H1 (cell line): ENCODE data around the gene CAST. TPM values are rescaled to one million over a fixed set of nuclear protein-coding genes. Genes with fewer than 3 reads are reported as not detected.

ENCODE experiments used
- CTCF ChIA-PET: fragments of 300-600 bp; sonication (Branson Sonifier 250); formaldehyde crosslinking; loops from one replicate; lab custom pipeline; 2021; ENCODE audit not compliant: partially characterized antibody; lab: Charles Lee
- POLR2A ChIA-PET: fragments of 300-600 bp; sonication (Branson Sonifier 250); formaldehyde crosslinking; loops from one replicate; lab custom pipeline; 2021; ENCODE audit warnings: inconsistent platforms; ENCODE audit not compliant: partially characterized antibody; lab: Charles Lee
- DNase-seq, 2 experiments: peaks; one replicate each; pipeline versions ENCODE4 v3.0.0 to v3.0.0-alpha.2; 2010 to 2022; ENCODE audit warnings: low spot score in 2 of 2, low read depth in 1 of 2, mixed read lengths in 1 of 2
- FAIRE-seq: peaks from 2 replicates; lab custom pipeline; 2011; peaks lifted over from hg19 to GRCh38; lab: Jason Lieb, UNC
- H2AFZ ChIP-seq: 2 replicates; pipeline ENCODE4 v1.8.1; 2012; ENCODE audit warnings: low read length, inconsistent platforms
- H2AK5ac ChIP-seq: 2 replicates; pipeline ENCODE4 v1.6.1; 2013; ENCODE audit warnings: low read depth, low read length
- H2BK120ac ChIP-seq: replicated peaks from 2 replicates; pipeline ENCODE3; 2013; ENCODE audit warnings: low read depth, low read length, inconsistent platforms
- H2BK12ac ChIP-seq: 2 replicates; pipeline ENCODE4 v1.6.1; 2013; ENCODE audit warnings: low read depth, low read length
- H2BK15ac ChIP-seq: 2 replicates; pipeline ENCODE4 v1.6.1; 2013; ENCODE audit warnings: low read length
- H2BK20ac ChIP-seq: 2 replicates; pipeline ENCODE4 v1.6.1; 2013; ENCODE audit warnings: low read length
- H2BK5ac ChIP-seq: 2 replicates; pipeline ENCODE4 v1.6.1; 2013; ENCODE audit warnings: low read depth, low read length
- H3K14ac ChIP-seq: 2 replicates; pipeline ENCODE4 v1.6.1; 2013; ENCODE audit warnings: inconsistent platforms; ENCODE audit not compliant: insufficient read length
- H3K18ac ChIP-seq: 2 replicates; pipeline ENCODE4 v1.6.1; 2013; ENCODE audit warnings: low read length; ENCODE audit errors: extremely low read depth
- H3K23ac ChIP-seq: 2 replicates; pipeline ENCODE4 v1.6.1; 2013; ENCODE audit warnings: inconsistent platforms; ENCODE audit not compliant: insufficient read length
- H3K23me2 ChIP-seq: 2 replicates; pipeline ENCODE4 v1.6.1; 2013; ENCODE audit warnings: low read depth, low read length
- H3K27ac ChIP-seq: 2 replicates; pipeline ENCODE4 v1.6.1; 2011; ENCODE audit warnings: low read depth, low read length, inconsistent platforms
- H3K27me3 ChIP-seq, 4 experiments: replicated peaks in 1 of 4; 1 replicate in 1 of 4; 2 replicates in 3 of 4; pipeline versions ENCODE4 v1.6.1 to v1.8.1; 2011 to 2013; ENCODE audit warnings: low read length in 3 of 4, mild to moderate bottlenecking in 3 of 4, inconsistent platforms in 2 of 4, mixed read lengths in 2 of 4, moderate library complexity in 1 of 4; ENCODE audit not compliant: control insufficient read depth in 3 of 4, insufficient read depth in 3 of 4; ENCODE audit errors: extremely low read depth in 1 of 4
- H3K36me3 ChIP-seq, 4 experiments: 2 replicates each; pipeline versions ENCODE4 v1.6.1 to v1.8.1; 2011 to 2013; ENCODE audit warnings: mild to moderate bottlenecking in 4 of 4, low read length in 3 of 4, moderate library complexity in 2 of 4, control low read depth in 1 of 4, inconsistent platforms in 1 of 4; ENCODE audit not compliant: insufficient read depth in 4 of 4, control insufficient read depth in 2 of 4
- H3K4ac ChIP-seq: replicated peaks from 2 replicates; pipeline ENCODE3; 2013; ENCODE audit warnings: low read length, low read depth, mixed read lengths, inconsistent platforms; ENCODE audit not compliant: insufficient read length
- H3K4me1 ChIP-seq, 4 experiments: replicated peaks in 1 of 4; 1 replicate in 1 of 4; 2 replicates in 3 of 4; pipeline versions ENCODE4 v1.6.1 to v1.8.1; 2011 to 2013; ENCODE audit warnings: low read length in 3 of 4, inconsistent platforms in 2 of 4, mixed read lengths in 1 of 4; ENCODE audit not compliant: insufficient read depth in 4 of 4, control insufficient read depth in 3 of 4
- H3K4me2 ChIP-seq, 2 experiments: 2 replicates each; pipeline versions ENCODE4 v1.6.1 to v1.8.1; 2011 to 2013; ENCODE audit warnings: low read depth in 2 of 2, low read length in 2 of 2, control low read depth in 1 of 2, inconsistent platforms in 1 of 2, mild to moderate bottlenecking in 1 of 2; ENCODE audit not compliant: insufficient read depth in 1 of 2
- H3K4me3 ChIP-seq, 4 experiments: fragments of 200-600, 300-600 bp in 1 of 4; sonication (generic), shearing (Covaris generic), sonication (Bioruptor Twin) in 1 of 4; 2 replicates each; pipeline versions ENCODE4 v1.5.1 to v1.8.1; 2011 to 2016; ENCODE audit warnings: low read length in 4 of 4, low read depth in 3 of 4, control low read depth in 2 of 4, inconsistent platforms in 2 of 4, mild to moderate bottlenecking in 2 of 4, mixed read lengths in 1 of 4, moderate library complexity in 1 of 4; ENCODE audit not compliant: insufficient read depth in 2 of 4; ENCODE audit errors: extremely low read depth in 1 of 4
- H3K56ac ChIP-seq: replicated peaks from 2 replicates; pipeline ENCODE3; 2013; ENCODE audit warnings: low read depth, mild to moderate bottlenecking, mixed read lengths, low read length, inconsistent platforms; ENCODE audit not compliant: insufficient read length
- H3K79me1 ChIP-seq: 2 replicates; pipeline ENCODE4 v1.6.1; 2013; ENCODE audit warnings: low read depth, low read length, control low read depth
- H3K79me2 ChIP-seq, 2 experiments: 2 replicates each; pipeline versions ENCODE4 v1.6.1 to v1.8.1; 2012 to 2013; ENCODE audit warnings: low read length in 2 of 2, mild to moderate bottlenecking in 2 of 2, inconsistent platforms in 1 of 2; ENCODE audit not compliant: insufficient read depth in 2 of 2, control insufficient read depth in 1 of 2
- H3K9ac ChIP-seq, 4 experiments: replicated peaks in 1 of 4; 1 replicate in 1 of 4; 2 replicates in 3 of 4; pipeline versions ENCODE4 v1.6.1 to v1.8.1; 2011 to 2013; ENCODE audit warnings: low read depth in 3 of 4, low read length in 3 of 4, control low read depth in 2 of 4, mild to moderate bottlenecking in 2 of 4, moderate library complexity in 2 of 4, inconsistent platforms in 1 of 4; ENCODE audit errors: extremely low read depth in 1 of 4
- H3K9me3 ChIP-seq, 2 experiments: 2 replicates each; pipeline versions ENCODE4 v1.6.1 to v1.8.1; 2012 to 2013; ENCODE audit warnings: mild to moderate bottlenecking in 2 of 2, moderate library complexity in 2 of 2, control low read depth in 1 of 2, inconsistent platforms in 1 of 2, low read depth in 1 of 2, low read length in 1 of 2, mixed read lengths in 1 of 2; ENCODE audit not compliant: insufficient read depth in 2 of 2
- H4K20me1 ChIP-seq, 2 experiments: replicated peaks in 1 of 2; 2 replicates each; pipeline versions ENCODE3 to v1.8.1; 2011 to 2013; ENCODE audit warnings: inconsistent platforms in 2 of 2, low read length in 2 of 2, mild to moderate bottlenecking in 1 of 2; ENCODE audit not compliant: insufficient read depth in 2 of 2, control insufficient read depth in 1 of 2
- H4K5ac ChIP-seq: 2 replicates; pipeline ENCODE4 v1.6.1; 2013; ENCODE audit warnings: low read length, low read depth, mixed read lengths, inconsistent platforms; ENCODE audit not compliant: insufficient read length
- H4K8ac ChIP-seq: 2 replicates; pipeline ENCODE4 v1.8.0; 2013; ENCODE audit warnings: mild to moderate bottlenecking, moderate library complexity, low read length, inconsistent platforms; ENCODE audit not compliant: insufficient read depth; ENCODE audit errors: extremely low read depth
- H4K91ac ChIP-seq: replicated peaks from 2 replicates; pipeline ENCODE3; 2013; ENCODE audit warnings: low read length, mixed read lengths, inconsistent platforms; ENCODE audit not compliant: insufficient read length
- CEBPB ChIP-seq: IDR thresholded peaks from 2 replicates; pipeline ENCODE4 v1.6.1; 2012; ENCODE audit warnings: low read depth, low read length
- CHD2 ChIP-seq: IDR thresholded peaks from 2 replicates; pipeline ENCODE4 v1.6.1; 2012; ENCODE audit warnings: low read length, improper control_type of control experiment
- KDM4A ChIP-seq: IDR thresholded peaks from one replicate; pipeline ENCODE4 v1.7.1; 2012; ENCODE audit warnings: low read depth, mild to moderate bottlenecking, moderate library complexity, low read length, inconsistent platforms; ENCODE audit not compliant: severe bottlenecking
- POLR2AphosphoS5 ChIP-seq: IDR thresholded peaks from 2 replicates; pipeline ENCODE4 v1.6.1; 2011; ENCODE audit warnings: low read depth, low read length
- SIN3A ChIP-seq, 2 experiments: IDR thresholded peaks in 1 of 2; conservative IDR thresholded peaks in 1 of 2; 2 replicates each; pipeline ENCODE4 v1.6.1; 2011 to 2012; ENCODE audit warnings: low read length in 2 of 2, improper control_type of control experiment in 1 of 2, low read depth in 1 of 2, mild to moderate bottlenecking in 1 of 2
- SRF ChIP-seq: IDR thresholded peaks from 2 replicates; pipeline ENCODE4 v1.6.1; 2011; ENCODE audit warnings: mild to moderate bottlenecking, low read depth, low read length, moderate library complexity
- SUZ12 ChIP-seq: fragments of 200-600 bp; sonication (generic); IDR thresholded peaks from 2 replicates; pipeline ENCODE4 v1.6.1; 2012; ENCODE audit warnings: mild to moderate bottlenecking, inconsistent platforms, low read length, moderate library complexity, mixed read lengths
- YY1 ChIP-seq: IDR thresholded peaks from 2 replicates; pipeline ENCODE4 v1.6.1; 2011; ENCODE audit warnings: low read depth, mild to moderate bottlenecking, low read length
- WGBS, 2 experiments: shearing (Covaris generic) in 1 of 2; methylation state at CpG; one replicate each; pipeline versions ENCODE4 v1.1.6 to v1.1.7; 2013 to 2015; ENCODE audit warnings: low lambda C conversion rate in 2 of 2, mixed read lengths in 2 of 2, inconsistent platforms in 1 of 2, low coverage in 1 of 2, missing lambda C conversion rate in 1 of 2; ENCODE audit not compliant: insufficient replicate concordance in 2 of 2, insufficient coverage in 1 of 2, insufficient read length in 1 of 2; ENCODE audit errors: extremely low coverage in 1 of 2, missing lambda C conversion rate in 1 of 2; 5-methylcytosine and 5-hydroxymethylcytosine counted together
- polyA plus RNA-seq, 7 experiments: library from polyadenylated mRNA; depleted of rRNA in 3 of 7; stranded (reverse) in 5 of 7; unstranded in 2 of 7; fragments of >200 nt in 5 of 7; fragments of 200-250 nt in 2 of 7; gene quantifications; 1 replicate in 5 of 7; 2 replicates in 1 of 7; 4 replicates in 1 of 7; pipeline versions ENCODE4 v1.2.1 to v1.2.3, GENCODE V29; 2011 to 2013; ENCODE audit warnings: missing spikeins in 2 of 7, mixed read lengths in 2 of 7
- total RNA-seq: library from RNA; stranded (reverse); fragmentation: NEBNext Ultra II Directional; extraction: Animal tissue kit (Norgen Biotek cat#: 25700); gene quantifications from 2 replicates; pipeline ENCODE4 v1.2.1, GENCODE V29; 2021
- TF ChIP-seq, protein P1 (sequence below): IDR thresholded peaks from 2 replicates; pipeline ENCODE4 v1.6.1; 2012; ENCODE audit warnings: inconsistent platforms

CAST gene
- total and polyA plus RNA-seq, 2 of the 8 experiments (the other 6 are each of a cell fraction or from before 2014, with no cell fraction given), result 9.0 to 48.2 TPM

DNA sequence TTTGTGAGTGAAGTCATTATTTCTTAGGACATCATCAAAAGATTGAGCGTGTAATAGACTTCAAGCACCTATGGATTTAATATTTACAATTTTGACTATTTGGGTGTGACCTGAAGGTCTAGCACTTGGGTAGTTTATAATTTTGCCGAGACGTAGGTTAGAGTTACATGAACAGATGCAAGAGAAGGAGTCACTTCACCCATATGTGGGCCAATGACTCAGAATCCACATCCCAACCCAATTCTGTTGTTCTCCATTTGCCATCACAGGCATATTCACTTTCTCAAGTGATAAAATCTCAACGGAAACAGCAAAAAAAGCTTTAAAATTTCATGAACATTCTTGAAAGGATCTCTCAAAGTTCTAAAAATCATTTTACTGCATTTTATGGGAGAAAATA, 157.6 kb downstream of the CAST start:
- Histone ChIP-seq H2AK5ac (no peak overlapping the region), H3K23ac (no peak overlapping the region), H2BK20ac (no peak overlapping the region), H3K27ac (no peak overlapping the region), H3K23me2 (no peaks in the 10 kb centered on the region), H3K14ac (no peak overlapping the region), H4K5ac (no peak overlapping the region), H3K9me3 (no peaks in the 10 kb centered on the region), H3K79me2 (no peaks in the 10 kb centered on the region), H3K56ac (no peak overlapping the region), H3K27me3 (no peaks in the 10 kb centered on the region), H3K9ac (no peak overlapping the region), H3K79me1 (no peaks in the 10 kb centered on the region; the same call in 1 of the 2 replicates), H3K4ac (no peak overlapping the region), H3K4me2 (no peak overlapping the region), H2BK15ac (no peak overlapping the region), H4K91ac (no peak overlapping the region), H4K8ac (no peak overlapping the region), H2AFZ (no peak overlapping the region), H2BK120ac (no peak overlapping the region), H2BK12ac (no peak overlapping the region), H2BK5ac (no peak overlapping the region), H4K20me1 (no peaks in the 10 kb centered on the region), H3K18ac (no peak overlapping the region), H3K4me1 (peaks cover 0 to 10% (median 3%) of the 10 kb centered on the region in 4 experiments; a peak in 4 of 7 replicates), H3K4me3 (no peak overlapping the region), H3K36me3 (no peaks in the 10 kb centered on the region)
- ChIA-PET CTCF (interaction anchor here (0.8 to 2.8 kb wide), 3 partner anchors 9 to 323 kb away, joined by 3 to 9 read pairs (median 3); partner anchors contain the start of gene LIX1), POLR2A (interaction anchor here (2.1 kb wide), 1 partner anchor 11 kb away, joined by 6 read pairs; the partner anchor contains the start of gene ERAP1)
- no peak for TF ChIP-seq KDM4A
- no peak for TF ChIP-seq CHD2
- TF ChIP-seq, protein P1, sequence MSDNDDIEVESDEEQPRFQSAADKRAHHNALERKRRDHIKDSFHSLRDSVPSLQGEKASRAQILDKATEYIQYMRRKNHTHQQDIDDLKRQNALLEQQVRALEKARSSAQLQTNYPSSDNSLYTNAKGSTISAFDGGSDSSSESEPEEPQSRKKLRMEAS, result no peak
- TF ChIP-seq CEBPB, result no peak
- no peak for TF ChIP-seq SUZ12
- TF ChIP-seq SIN3A (conservative IDR thresholded peaks at IDR 0.05 in 1 of 2, IDR thresholded peaks at IDR 0.05 in 1 of 2; ENCODE audit: low read depth in 1 of 2, low read length in 2 of 2), result no peak
- no peak for TF ChIP-seq YY1
- no peak for TF ChIP-seq POLR2AphosphoS5
- TF ChIP-seq SRF, result no peak
- DNase-seq, result no peak
- FAIRE-seq, result no peak
- 86% methylated on average over 4 of the region's 4 CpGs; no CpG with 5 or more reads in 1 of the 2 experiments for WGBS, 2 experiments
